ENCODE measurements around the gene GMEB2.
"Not testable (repeated sequence)": the region's sequence is repeated elsewhere in the genome, so short reads cannot be mapped to it uniquely, and the experiment has no call there.

GMEB2 gene

GRCh38 chr20:63653041-63653973 is 26.4 kb upstream of the GMEB2 start, which contains the start of gene STMN3:
Gene STMN3 (minus strand): TSS chr20:63653424. CDS start chr20:63653345, 79 bp downstream.
- H3K9me3 Mint-ChIP-seq = no peaks in the 10 kb centered on the region
- ATAC-seq (replicated peaks; ENCODE audit: extremely low read depth, poor library complexity, severe bottlenecking) = peak; percentile 37
- peak in 1 of 2 donors; percentile 43 for DNase-seq (ENCODE audit: low spot score in 2 of 2)
- H3K4me1 Mint-ChIP-seq = peaks cover 26% of the 10 kb centered on the region
- H3K27me3 Mint-ChIP-seq = no peaks in the 10 kb centered on the region
- H3K4me3 Mint-ChIP-seq = peak within 1 kb of the TSS; percentile 86
- H3K27ac Mint-ChIP-seq (ENCODE audit: low read depth) = peak within 1 kb of the TSS; percentile 46
- peaks cover 12% of the 10 kb centered on the region for H3K36me3 Mint-ChIP-seq (ENCODE audit: insufficient read depth)

- DNase-seq (ENCODE audit: low spot score in 2 of 2) (no peak), ATAC-seq (replicated peaks; ENCODE audit: extremely low read depth, poor library complexity, severe bottlenecking) (peak; percentile 54)
- Mint-ChIP-seq H3K27ac (ENCODE audit: low read depth) (no peak overlapping the region), H3K4me3 (peak overlapping the region; percentile 86), H3K27me3 (no peaks in the 10 kb centered on the region), H3K36me3 (ENCODE audit: insufficient read depth) (peaks cover 6% of the 10 kb centered on the region), H3K4me1 (peaks cover 25% of the 10 kb centered on the region), H3K9me3 (no peaks in the 10 kb centered on the region)
These were observed 25.5 kb upstream of the GMEB2 start for GRCh38 chr20:63652192-63652980.

- no peak for DNase-seq (ENCODE audit: low spot score in 2 of 2)
- peaks cover 25% of the 10 kb centered on the region for H3K4me1 Mint-ChIP-seq
- H3K27me3 Mint-ChIP-seq = no peaks in the 10 kb centered on the region
- no peaks in the 10 kb centered on the region for H3K9me3 Mint-ChIP-seq
- peak; percentile 21 for ATAC-seq (replicated peaks; ENCODE audit: extremely low read depth, poor library complexity, severe bottlenecking)
- peaks cover 6% of the 10 kb centered on the region for H3K36me3 Mint-ChIP-seq (ENCODE audit: insufficient read depth)
- peak overlapping the region; percentile 86 for H3K4me3 Mint-ChIP-seq
- peak overlapping the region; percentile 89 for H3K27ac Mint-ChIP-seq (ENCODE audit: low read depth)
These were observed 25.0 kb upstream of the GMEB2 start for GRCh38 chr20:63651942-63652191.

GRCh38 chr20:63650486-63650885 is 23.6 kb upstream of the GMEB2 start:
- DNase-seq (ENCODE audit: low spot score in 2 of 2); H3K4me3 Mint-ChIP-seq; ATAC-seq (replicated peaks; ENCODE audit: extremely low read depth, poor library complexity, severe bottlenecking); H3K27me3 Mint-ChIP-seq; H3K9me3 Mint-ChIP-seq: not testable (repeated sequence)
- Mint-ChIP-seq H3K36me3 (ENCODE audit: insufficient read depth) (peaks cover 10% of the 10 kb centered on the region), H3K27ac (ENCODE audit: low read depth) (peak overlapping the region; percentile 89), H3K4me1 (peaks cover 25% of the 10 kb centered on the region)

- no peaks in the 10 kb centered on the region for H3K9me3 Mint-ChIP-seq
- peaks cover 9% of the 10 kb centered on the region for H3K36me3 Mint-ChIP-seq (ENCODE audit: insufficient read depth)
- no peak for DNase-seq (ENCODE audit: low spot score in 2 of 2)
- no peaks in the 10 kb centered on the region for H3K27me3 Mint-ChIP-seq
- H3K4me1 Mint-ChIP-seq = peaks cover 15% of the 10 kb centered on the region
- no peak overlapping the region for H3K27ac Mint-ChIP-seq (ENCODE audit: low read depth)
- ATAC-seq (replicated peaks; ENCODE audit: extremely low read depth, poor library complexity, severe bottlenecking) = no peak
- no peak overlapping the region for H3K4me3 Mint-ChIP-seq
These were observed 22.1 kb upstream of the GMEB2 start for GRCh38 chr20:63648895-63649589.

GRCh38 chr20:63648190-63648589 is 21.3 kb upstream of the GMEB2 start:
- ATAC-seq (replicated peaks; ENCODE audit: extremely low read depth, poor library complexity, severe bottlenecking) = no peak
- H3K4me3 Mint-ChIP-seq = no peak overlapping the region
- H3K9me3 Mint-ChIP-seq = no peaks in the 10 kb centered on the region
- no peak for DNase-seq (ENCODE audit: low spot score in 2 of 2)
- H3K36me3 Mint-ChIP-seq (ENCODE audit: insufficient read depth) = peaks cover 12% of the 10 kb centered on the region
- H3K27ac Mint-ChIP-seq (ENCODE audit: low read depth) = no peak overlapping the region
- H3K27me3 Mint-ChIP-seq = no peaks in the 10 kb centered on the region
- peaks cover 15% of the 10 kb centered on the region for H3K4me1 Mint-ChIP-seq

GRCh38 chr20:63645218-63645617 is 18.3 kb upstream of the GMEB2 start:
- ATAC-seq (replicated peaks; ENCODE audit: extremely low read depth, poor library complexity, severe bottlenecking) = no peak
- Mint-ChIP-seq H3K36me3 (ENCODE audit: insufficient read depth) (peaks cover 21% of the 10 kb centered on the region), H3K27me3 (no peaks in the 10 kb centered on the region), H3K4me3 (no peak overlapping the region), H3K9me3 (no peaks in the 10 kb centered on the region), H3K27ac (ENCODE audit: low read depth) (no peak overlapping the region), H3K4me1 (peaks cover 10% of the 10 kb centered on the region)
- DNase-seq (ENCODE audit: low spot score in 2 of 2) = no peak

GRCh38 chr20:63643946-63644345 is 17.0 kb upstream of the GMEB2 start:
- Mint-ChIP-seq H3K27ac (ENCODE audit: low read depth) (no peak overlapping the region), H3K4me1 (peaks cover 21% of the 10 kb centered on the region), H3K36me3 (ENCODE audit: insufficient read depth) (peaks cover 27% of the 10 kb centered on the region), H3K9me3 (no peaks in the 10 kb centered on the region), H3K27me3 (no peaks in the 10 kb centered on the region), H3K4me3 (peak overlapping the region; percentile 82)
- ATAC-seq (replicated peaks; ENCODE audit: extremely low read depth, poor library complexity, severe bottlenecking) = no peak
- DNase-seq (ENCODE audit: low spot score in 2 of 2) = no peak

GRCh38 chr20:63643499-63643898 is 16.6 kb upstream of the GMEB2 start:
- ATAC-seq (replicated peaks; ENCODE audit: extremely low read depth, poor library complexity, severe bottlenecking) = no peak
- peaks cover 24% of the 10 kb centered on the region for H3K4me1 Mint-ChIP-seq
- H3K27me3 Mint-ChIP-seq = no peaks in the 10 kb centered on the region
- H3K9me3 Mint-ChIP-seq = no peaks in the 10 kb centered on the region
- DNase-seq (ENCODE audit: low spot score in 2 of 2) = no peak
- H3K27ac Mint-ChIP-seq (ENCODE audit: low read depth) = peak overlapping the region; percentile 62
- H3K4me3 Mint-ChIP-seq = peak overlapping the region; percentile 82
- H3K36me3 Mint-ChIP-seq (ENCODE audit: insufficient read depth) = peaks cover 27% of the 10 kb centered on the region

GRCh38 chr20:63642527-63643247 is 15.8 kb upstream of the GMEB2 start:
- Mint-ChIP-seq H3K36me3 (ENCODE audit: insufficient read depth) (peaks cover 30% of the 10 kb centered on the region), H3K27me3 (no peaks in the 10 kb centered on the region), H3K9me3 (no peaks in the 10 kb centered on the region), H3K4me1 (peaks cover 30% of the 10 kb centered on the region), H3K27ac (ENCODE audit: low read depth) (peak overlapping the region; percentile 90), H3K4me3 (peak overlapping the region; percentile 82)
- no peak for DNase-seq (ENCODE audit: low spot score in 2 of 2)
- no peak for ATAC-seq (replicated peaks; ENCODE audit: extremely low read depth, poor library complexity, severe bottlenecking)

- ATAC-seq (replicated peaks; ENCODE audit: extremely low read depth, poor library complexity, severe bottlenecking) (peak; percentile 73), DNase-seq (ENCODE audit: low spot score in 2 of 2) (peak; percentile 89 to 93)
- Mint-ChIP-seq H3K4me3 (peak overlapping the region; percentile 82), H3K4me1 (peaks cover 30% of the 10 kb centered on the region), H3K36me3 (ENCODE audit: insufficient read depth) (peaks cover 30% of the 10 kb centered on the region), H3K27ac (ENCODE audit: low read depth) (peak overlapping the region; percentile 90), H3K9me3 (no peaks in the 10 kb centered on the region), H3K27me3 (no peaks in the 10 kb centered on the region)
These were observed 15.1 kb upstream of the GMEB2 start for GRCh38 chr20:63641792-63642523.
